Esophagus muscularis mucosa (tissue), 4 donors: ENCODE data around the gene ORM1. TPM values are rescaled to one million over a fixed set of nuclear protein-coding genes. Genes with fewer than 3 reads are reported as not detected.

Experiments used
- DNase-seq: peaks from one replicate; pipeline ENCODE4 v3.0.0-alpha.2; 2017; ENCODE audit errors: extremely low spot score
- H3K27ac ChIP-seq, 4 donors: fragments of 200-600 bp; sonication (generic); replicated peaks in 1 of 4; 1 replicate in 3 of 4; 2 replicates in 1 of 4; pipeline ENCODE4 v1.5.1; 2016 to 2019; ENCODE audit warnings: mild to moderate bottlenecking in 1 of 4
- H3K27me3 ChIP-seq, 4 donors: fragments of 200-600 bp; sonication (generic); one replicate each; pipeline versions ENCODE4 v1.5.1 to v1.6.0; 2016 to 2019
- H3K36me3 ChIP-seq, 4 donors: fragments of 200-600 bp; sonication (generic); one replicate each; pipeline ENCODE4 v1.5.1; 2016 to 2019
- H3K4me1 ChIP-seq, 4 donors: fragments of 200-600 bp; sonication (generic); one replicate each; pipeline ENCODE4 v1.5.1; 2016 to 2019
- H3K4me3 ChIP-seq, 4 donors: fragments of 200-600 bp; sonication (generic); 1 replicate in 2 of 4; 2 replicates in 2 of 4; pipeline ENCODE4 v1.5.1; 2016 to 2019; ENCODE audit warnings: mild to moderate bottlenecking in 4 of 4, moderate library complexity in 1 of 4
- H3K9me3 ChIP-seq, 4 donors: fragments of 200-600 bp; sonication (generic); 1 replicate in 3 of 4; 2 replicates in 1 of 4; pipeline ENCODE4 v1.5.1; 2016 to 2019
- CTCF ChIP-seq, 3 experiments: fragments of 200-600 bp in 2 of 3; fragments of 450-650 bp in 1 of 3; sonication (generic) in 2 of 3; IDR thresholded peaks; one replicate each; pipeline ENCODE4 v1.5.1; 2017 to 2019; ENCODE audit warnings: antibody characterized with exemption in 3 of 3, mild to moderate bottlenecking in 2 of 3, moderate library complexity in 1 of 3
- EP300 ChIP-seq: sonication (generic); formaldehyde crosslinking; IDR thresholded peaks from one replicate; pipeline ENCODE4 v1.6.1; 2017; ENCODE audit warnings: antibody characterized with exemption
- POLR2A ChIP-seq: fragments of 450-650 bp; IDR thresholded peaks from one replicate; pipeline ENCODE4 v1.6.1; 2017; ENCODE audit warnings: antibody characterized with exemption, moderate library complexity, mild to moderate bottlenecking, low read depth
- POLR2AphosphoS5 ChIP-seq, 2 donors: sonication (generic); formaldehyde crosslinking; IDR thresholded peaks; one replicate each; pipeline ENCODE4 v1.6.1; 2017; ENCODE audit warnings: antibody characterized with exemption in 2 of 2
- WGBS: methylation state at CpG from one replicate; pipeline ENCODE4 v1.1.5; 2018; 5-methylcytosine and 5-hydroxymethylcytosine counted together
- intact Hi-C: fragments of 100-400 bp; cut with DNase I; formaldehyde crosslinking; loops from one replicate; pipeline ENCODE4 v1.15.1; 2023
- total RNA-seq, 4 donors: library from RNA; depleted of rRNA; stranded (reverse); fragments of >200 nt; gene quantifications; one replicate each; pipeline versions ENCODE4 v1.1.0 to v1.2.1, GENCODE V29; 2016

The ORM1 gene
- total RNA-seq, 4 donors from 2014 or later: 1.3 TPM; not detected in 3

- TF ChIP-seq EP300: no peak
- no peak for TF ChIP-seq POLR2A
- TF ChIP-seq POLR2AphosphoS5 (IDR thresholded peaks at IDR 0.05): no peak
- no peak for TF ChIP-seq CTCF (IDR thresholded peaks at IDR 0.05)
- Histone ChIP-seq H3K4me1 (peaks cover 0 to 5% (median 0%) of the 10 kb centered on the region in 4 donors), H3K4me3 (no peak overlapping the region), H3K36me3 (peaks cover 0 to 3% (median 0%) of the 10 kb centered on the region in 4 donors), H3K27ac (no peak overlapping the region), H3K27me3 (no peaks in the 10 kb centered on the region), H3K9me3 (no peaks in the 10 kb centered on the region)
- no peak for DNase-seq
- intact Hi-C loops: no loop called here
- whole genome bisulfite sequencing: 71% methylated on average over 5 of the region's 5 CpGs
Measured at GRCh38 chr9:114282926-114283325, 40.0 kb upstream of the ORM1 start.

GRCh38 chr9:114283551-114284111, 39.3 kb upstream of the ORM1 start:
- H3K27ac ChIP-seq: no peak overlapping the region
- H3K36me3 ChIP-seq: peaks cover 0 to 3% (median 0%) of the 10 kb centered on the region in 4 donors
- TF ChIP-seq POLR2A: no peak
- no peak for TF ChIP-seq EP300
- TF ChIP-seq POLR2AphosphoS5 (IDR thresholded peaks at IDR 0.05): no peak
- no peak for TF ChIP-seq CTCF (IDR thresholded peaks at IDR 0.05)
- intact Hi-C loops: no loop called here
- H3K9me3 ChIP-seq: no peaks in the 10 kb centered on the region
- H3K4me1 ChIP-seq: peaks cover 0 to 5% (median 0%) of the 10 kb centered on the region in 4 donors
- no peaks in the 10 kb centered on the region for H3K27me3 ChIP-seq
- WGBS: 96% methylated on average over 10 of the region's 14 CpGs
- H3K4me3 ChIP-seq: no peak overlapping the region
- no peak for DNase-seq

GRCh38 chr9:114284316-114285060, 38.4 kb upstream of the ORM1 start:
- H3K27me3 ChIP-seq: no peaks in the 10 kb centered on the region
- peaks cover 0 to 5% (median 0%) of the 10 kb centered on the region in 4 donors for H3K4me1 ChIP-seq
- DNase-seq: no peak
- intact Hi-C loops: no loop called here
- H3K27ac ChIP-seq: no peak overlapping the region
- H3K9me3 ChIP-seq: no peaks in the 10 kb centered on the region
- H3K4me3 ChIP-seq: no peak overlapping the region
- WGBS: 88% methylated on average over 10 of the region's 11 CpGs
- no peak for TF ChIP-seq POLR2A
- no peak for TF ChIP-seq EP300
- TF ChIP-seq POLR2AphosphoS5 (IDR thresholded peaks at IDR 0.05): no peak
- no peak for TF ChIP-seq CTCF (IDR thresholded peaks at IDR 0.05)
- H3K36me3 ChIP-seq: peaks cover 0 to 3% (median 0%) of the 10 kb centered on the region in 4 donors

- H3K4me1 ChIP-seq: peaks cover 0 to 5% (median 0%) of the 10 kb centered on the region in 4 donors
- no peak for DNase-seq
- WGBS: 59% methylated on average over 18 of the region's 20 CpGs
- TF ChIP-seq POLR2AphosphoS5 (IDR thresholded peaks at IDR 0.05) (no peak), POLR2A (no peak), EP300 (no peak), CTCF (IDR thresholded peaks at IDR 0.05) (no peak)
- no peaks in the 10 kb centered on the region for H3K27me3 ChIP-seq
- intact Hi-C loops: no loop called here
- H3K4me3 ChIP-seq: no peak overlapping the region
- peaks cover 0 to 3% (median 0%) of the 10 kb centered on the region in 4 donors for H3K36me3 ChIP-seq
- H3K9me3 ChIP-seq: no peaks in the 10 kb centered on the region
- H3K27ac ChIP-seq: no peak overlapping the region
Measured at GRCh38 chr9:114285166-114285867, 37.6 kb upstream of the ORM1 start.
